Measurements from ENCODE around the gene DAB1.

DAB1 gene

DNA sequence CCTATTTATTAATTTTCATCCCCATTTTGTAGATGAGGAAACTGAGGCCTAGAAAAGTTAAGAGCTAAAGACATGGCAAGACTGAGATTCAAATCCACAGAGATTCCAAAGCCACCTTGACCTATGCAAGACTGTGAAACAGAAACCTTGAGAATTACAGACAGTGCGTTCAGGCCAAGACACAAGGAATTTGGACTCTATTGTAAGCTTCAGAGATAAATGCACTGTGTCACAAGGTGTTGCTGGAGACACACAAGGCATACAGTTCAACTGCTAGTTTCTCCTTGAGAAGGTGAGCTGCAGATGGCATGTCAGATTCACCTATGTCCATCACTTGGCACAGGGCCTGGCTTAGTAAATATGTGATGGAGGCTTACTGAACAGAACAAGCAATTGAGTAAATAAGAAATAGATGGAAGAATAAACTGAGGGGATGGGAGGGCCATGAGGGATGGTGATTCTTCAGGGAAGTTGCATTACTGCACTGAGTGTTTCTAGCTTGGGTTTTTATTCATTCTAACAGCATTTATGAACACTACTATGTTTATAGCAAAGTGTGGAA, 215.0 kb downstream of the DAB1 start:
- no peak for DNase-seq

DNA sequence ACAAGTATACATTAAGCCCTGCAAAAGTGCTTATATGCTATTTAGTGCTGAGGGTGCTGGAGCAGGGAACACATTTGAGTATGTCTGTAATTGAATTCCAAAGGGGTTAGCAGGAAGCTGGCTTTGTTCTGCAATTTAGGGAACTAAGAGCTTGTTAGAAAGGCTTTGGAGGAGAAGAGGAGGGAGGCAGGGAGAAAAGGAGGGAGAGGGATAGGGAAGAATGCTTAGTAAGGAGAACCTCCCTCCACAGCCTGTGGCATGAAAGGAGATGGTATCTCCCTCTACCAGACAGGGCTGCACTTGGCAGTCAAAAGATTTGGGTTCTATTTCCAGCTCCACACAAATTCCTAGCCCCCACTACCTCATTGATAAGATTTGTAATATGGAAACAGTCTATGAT, 217.8 kb downstream of the DAB1 start:
- no peak for DNase-seq

DNA sequence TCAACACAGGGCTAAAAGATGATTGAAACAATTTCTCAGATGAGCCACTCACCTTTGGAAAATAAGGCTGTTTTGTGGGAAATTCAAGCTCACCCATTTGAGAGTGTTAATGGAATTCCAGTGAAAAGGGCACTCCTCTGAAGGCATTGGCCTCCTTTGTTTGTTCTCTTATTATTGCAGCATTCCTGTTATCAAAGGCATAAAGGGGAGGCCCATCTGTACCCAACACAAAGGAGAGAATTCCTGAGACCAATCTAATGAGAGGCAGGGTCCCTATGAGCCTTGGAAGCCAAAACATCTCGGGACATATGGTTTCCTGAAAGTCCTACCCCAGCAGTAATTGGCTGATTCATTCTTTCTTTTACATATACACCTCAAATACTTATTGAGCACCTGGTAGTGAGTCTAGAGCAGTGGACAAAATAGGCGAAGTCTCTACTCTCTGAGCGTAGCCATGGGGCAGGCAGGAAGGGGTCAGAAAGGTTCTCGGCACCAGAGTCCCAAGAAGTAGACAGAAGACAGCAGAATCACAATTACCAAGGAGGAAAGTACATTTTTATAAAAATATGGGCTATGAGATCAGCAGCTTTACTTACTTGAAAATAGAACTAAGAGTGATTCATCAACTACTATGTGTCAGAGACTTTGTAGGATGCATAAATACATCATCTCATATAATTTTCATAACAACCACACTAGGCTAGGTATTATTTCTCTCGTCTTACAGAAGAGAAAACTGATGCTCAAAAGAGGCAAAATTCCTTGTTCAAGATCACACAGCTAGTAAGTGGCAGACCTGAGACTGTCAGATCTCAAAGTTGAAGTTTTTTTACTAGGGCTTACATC, 218.7 kb downstream of the DAB1 start:
- DNase-seq = no peak

DNA sequence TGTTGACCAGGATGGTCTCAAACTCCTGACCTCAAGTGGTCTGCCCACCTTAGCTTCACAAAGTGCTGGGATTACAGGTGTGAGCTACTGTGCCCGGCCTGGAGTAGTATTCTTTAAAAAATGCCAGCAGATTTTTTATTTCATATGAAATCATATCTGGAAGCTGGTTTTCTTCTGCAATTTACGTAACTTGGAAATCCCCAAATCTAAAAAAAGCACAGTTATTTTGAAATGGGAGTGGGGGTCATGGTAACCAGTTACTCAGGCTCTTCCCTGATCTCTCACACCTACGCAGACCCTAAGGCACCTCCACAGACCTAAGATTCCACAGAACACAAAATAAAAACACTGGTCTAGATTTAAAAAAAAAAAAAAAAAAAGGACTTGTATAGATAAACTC, 219.8 kb downstream of the DAB1 start:
- no peak for DNase-seq

DNA sequence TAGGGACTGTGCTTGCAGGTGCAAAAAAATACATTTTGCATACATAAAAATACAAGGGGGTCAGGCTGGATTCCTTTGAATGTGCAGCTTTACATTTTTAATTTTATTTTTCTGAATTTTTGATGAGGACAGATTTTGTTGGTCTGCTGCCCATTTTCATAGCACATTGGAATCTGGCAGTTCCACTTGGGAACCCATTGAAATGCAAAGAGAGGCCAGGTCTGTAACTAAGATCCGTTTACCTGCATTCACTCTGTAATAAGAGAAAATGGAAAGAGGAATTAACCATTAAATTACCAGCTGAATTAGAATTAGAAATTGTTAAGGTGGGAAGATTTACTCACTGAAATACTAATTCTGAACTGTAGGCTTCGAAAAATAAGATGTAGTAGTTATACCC, 221.6 kb downstream of the DAB1 start:
- DNase-seq = no peak

DNA sequence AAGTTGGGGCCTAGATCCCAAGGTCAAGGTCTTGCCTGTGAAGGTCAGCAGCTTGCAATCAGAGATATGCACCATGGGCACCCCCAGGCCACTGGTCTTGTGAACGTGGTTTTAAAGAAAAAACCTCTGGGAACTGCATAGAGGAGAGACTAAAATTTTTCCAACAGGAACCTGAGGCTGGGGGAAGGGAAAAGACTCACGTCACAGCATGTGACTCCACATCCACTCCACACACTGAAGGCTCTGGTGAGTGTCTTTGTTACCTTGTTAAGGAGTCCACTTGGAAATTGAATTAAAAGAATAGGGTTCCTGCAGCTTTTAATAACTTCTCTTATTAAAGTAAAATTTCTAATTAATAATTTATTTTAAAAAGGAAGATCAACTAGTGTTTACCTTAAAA, 224.9 kb downstream of the DAB1 start:
- no peak for DNase-seq

DNA sequence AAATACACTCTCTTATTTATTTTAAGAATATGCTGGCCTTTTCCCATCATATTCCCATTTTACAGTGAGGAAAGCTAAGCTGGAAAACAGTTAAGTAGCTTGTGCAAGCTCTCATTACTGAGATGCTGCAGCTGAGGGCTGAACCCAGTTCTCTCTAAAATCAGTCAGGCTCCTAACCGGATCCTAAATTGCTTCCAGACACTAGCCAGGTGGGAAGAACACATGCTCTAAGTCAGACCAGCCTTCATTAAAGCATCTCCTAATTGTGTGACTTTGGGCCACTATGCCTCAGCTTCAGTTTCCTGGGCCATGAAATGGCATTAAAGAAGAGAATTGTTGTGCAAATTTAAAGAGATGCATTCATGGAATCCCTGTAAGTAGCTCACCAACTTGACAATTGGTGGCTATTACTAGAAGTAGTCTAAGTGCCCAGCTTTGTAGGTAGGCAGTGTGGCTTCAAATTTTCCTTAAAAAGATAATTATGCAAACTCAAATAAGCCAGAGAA, 228.4 kb downstream of the DAB1 start:
- no peak for DNase-seq

DNA sequence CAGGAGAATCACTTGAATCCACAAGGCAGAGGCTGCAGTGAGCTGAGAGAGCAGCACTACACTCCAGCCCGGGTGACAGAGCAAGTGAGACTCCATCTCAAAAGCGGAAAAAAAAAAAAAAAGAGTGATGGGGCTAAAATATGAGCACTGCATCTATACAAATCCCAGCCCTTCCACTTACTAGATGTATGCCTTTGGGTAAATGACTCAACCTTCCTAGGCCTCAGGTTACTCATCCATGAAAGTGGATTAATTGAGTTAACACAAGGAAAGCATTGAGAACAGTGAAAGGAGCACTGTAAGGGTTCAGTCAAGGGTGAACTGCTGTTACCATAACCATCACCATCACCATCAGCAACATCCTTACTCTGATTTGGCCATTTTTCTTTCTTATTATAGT, 231.6 kb downstream of the DAB1 start:
- DNase-seq = no peak

DNA sequence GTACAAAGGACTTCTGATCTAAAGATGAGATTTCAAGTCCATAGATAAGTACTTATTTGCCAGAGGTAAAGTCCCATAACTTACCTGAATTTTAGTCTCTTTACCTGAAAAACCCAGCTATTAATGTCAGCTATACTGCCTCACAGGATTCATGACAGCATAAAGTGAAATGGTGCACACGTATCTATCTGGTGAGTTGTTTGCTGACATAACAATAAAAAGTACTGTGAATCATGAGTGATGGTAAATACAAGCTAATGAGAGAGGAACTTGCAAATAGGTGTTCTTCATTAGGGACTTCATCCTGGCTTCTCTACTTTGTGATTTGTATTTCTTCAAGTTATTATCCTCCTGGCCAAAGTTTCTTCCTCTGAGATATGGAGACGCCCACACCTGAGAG, 233.0 kb downstream of the DAB1 start:
- DNase-seq = no peak

DNA sequence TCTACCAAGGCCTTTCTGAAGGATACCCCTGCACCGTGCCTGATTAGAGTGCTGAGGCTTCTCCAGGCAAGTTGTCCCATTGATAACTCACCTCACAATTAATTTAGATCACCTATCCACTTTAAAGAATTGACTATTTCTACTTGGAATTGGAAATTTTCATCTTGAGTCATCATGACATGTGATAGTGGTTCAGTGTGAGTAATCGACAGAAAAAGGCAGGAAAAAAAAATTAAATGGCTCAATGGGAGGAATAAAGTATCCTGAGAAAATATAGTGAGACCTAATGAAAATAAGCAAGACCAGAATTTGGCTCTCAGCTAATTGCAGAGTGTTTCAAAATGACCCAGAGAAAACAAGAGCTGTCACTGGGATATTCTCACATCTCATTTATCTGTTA, 235.7 kb downstream of the DAB1 start:
- no peak for DNase-seq

DNA sequence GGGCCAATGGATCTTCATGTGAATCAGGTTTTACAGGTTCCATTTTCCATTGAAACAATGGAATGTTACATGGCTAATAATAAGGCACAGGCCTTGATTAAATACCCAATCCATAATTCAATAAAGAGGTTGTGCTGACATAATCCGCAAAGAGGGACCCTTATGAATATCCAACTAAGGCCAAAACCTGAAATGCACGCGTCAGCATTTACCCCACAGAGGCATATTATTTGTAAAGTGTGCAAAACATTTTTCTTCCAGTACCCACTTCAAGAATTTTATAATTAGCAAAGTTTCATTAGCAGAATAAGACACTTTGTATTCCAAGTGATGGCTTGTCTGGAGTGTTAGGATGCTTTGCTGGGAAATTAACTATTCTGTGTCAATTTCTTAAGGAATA, 237.4 kb downstream of the DAB1 start:
- no peak for DNase-seq

DNA sequence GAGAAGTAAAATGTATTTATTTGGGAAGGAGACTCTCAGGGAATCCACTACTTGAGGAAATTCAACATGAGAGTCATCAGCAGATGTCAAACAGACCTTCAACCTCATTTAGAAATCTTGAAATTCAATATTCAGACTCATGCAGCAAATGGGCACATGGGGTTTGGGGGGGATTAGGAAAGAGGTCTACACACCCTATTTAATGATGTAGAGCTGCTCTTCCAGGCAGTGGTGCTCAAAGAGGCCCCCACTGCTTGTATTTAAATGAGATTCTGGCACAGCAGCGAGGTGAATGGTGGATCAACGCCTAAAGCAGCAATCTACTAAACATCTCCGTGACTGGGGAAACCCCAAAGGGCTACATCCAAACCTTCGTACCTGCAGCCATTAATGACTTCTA, 244.9 kb downstream of the DAB1 start:
- no peak for DNase-seq

DNA sequence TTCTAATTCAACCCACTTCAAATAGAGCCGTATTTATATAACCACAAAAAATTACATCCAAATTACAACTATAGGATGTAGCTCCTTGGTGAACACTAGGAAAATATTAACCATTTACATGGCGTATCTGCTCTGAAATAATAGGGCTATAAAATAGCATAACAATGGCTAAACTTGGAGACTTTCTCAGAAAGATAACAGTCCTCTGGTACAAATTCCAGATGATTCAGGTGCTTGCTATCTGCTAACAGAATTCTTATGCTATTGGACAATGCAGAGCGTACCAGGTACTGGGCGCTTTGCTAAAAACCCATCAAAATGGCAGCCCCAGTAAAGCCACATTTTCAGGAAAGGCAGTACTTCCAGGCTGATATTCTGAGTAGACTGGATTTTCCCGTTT, 248.4 kb downstream of the DAB1 start:
- no peak for DNase-seq

DNA sequence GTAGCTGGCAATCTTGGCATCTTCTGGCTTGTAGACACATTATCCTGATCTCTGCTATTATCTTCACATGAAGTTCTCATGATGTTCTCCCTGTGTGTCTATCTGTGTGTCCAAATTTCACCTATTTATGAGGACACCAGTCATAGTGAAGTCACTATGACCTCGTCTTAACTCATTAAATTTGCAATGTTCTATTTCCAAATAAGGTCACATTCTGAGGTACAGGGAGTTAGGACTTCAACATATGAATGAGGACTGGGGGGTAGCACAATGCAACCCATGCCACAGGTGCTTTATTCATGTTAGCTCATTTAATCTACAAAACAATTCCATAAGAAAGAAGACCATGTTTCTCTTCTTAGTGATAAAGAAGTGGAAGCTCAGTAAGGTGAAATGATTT, 251.8 kb downstream of the DAB1 start:
- DNase-seq = no peak

DNA sequence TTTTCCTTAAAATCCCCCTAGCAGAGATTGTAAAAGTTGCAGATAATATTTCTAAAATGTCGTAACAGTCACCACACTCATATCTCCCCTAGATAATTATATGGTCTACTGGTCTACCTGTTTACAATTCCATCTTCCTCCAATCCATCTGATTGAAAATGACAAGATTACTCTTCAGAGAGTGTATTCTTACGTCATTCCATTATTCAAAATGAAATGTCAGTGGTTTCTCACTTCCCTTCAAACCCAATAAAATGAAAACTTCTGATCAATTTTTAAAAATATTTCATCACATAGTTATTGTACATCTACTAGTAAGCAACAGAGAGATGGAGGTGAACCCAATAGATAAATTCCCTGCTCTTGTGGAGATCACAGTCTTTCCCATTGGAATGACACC, 255.9 kb downstream of the DAB1 start:
- DNase-seq = no peak

DNA sequence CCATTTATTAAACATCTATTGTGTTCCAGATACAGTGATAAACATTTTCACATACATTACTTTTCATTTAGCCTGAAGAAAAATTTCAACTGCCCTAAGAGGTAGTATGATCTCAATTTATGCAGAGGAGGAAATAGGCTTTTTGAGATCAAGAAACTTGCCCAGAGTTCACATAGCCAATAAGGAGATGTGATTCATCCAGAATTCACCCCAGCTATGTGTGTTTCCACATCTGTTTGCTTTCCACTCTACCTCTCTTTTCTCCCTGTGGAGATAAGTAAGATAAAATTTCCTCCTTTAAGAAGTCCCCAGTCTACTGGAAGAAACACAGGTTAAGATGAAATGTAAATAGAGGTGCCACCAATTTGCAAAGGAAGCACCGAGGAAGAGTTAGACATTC, 258.3 kb downstream of the DAB1 start:
- no peak for DNase-seq

DNA sequence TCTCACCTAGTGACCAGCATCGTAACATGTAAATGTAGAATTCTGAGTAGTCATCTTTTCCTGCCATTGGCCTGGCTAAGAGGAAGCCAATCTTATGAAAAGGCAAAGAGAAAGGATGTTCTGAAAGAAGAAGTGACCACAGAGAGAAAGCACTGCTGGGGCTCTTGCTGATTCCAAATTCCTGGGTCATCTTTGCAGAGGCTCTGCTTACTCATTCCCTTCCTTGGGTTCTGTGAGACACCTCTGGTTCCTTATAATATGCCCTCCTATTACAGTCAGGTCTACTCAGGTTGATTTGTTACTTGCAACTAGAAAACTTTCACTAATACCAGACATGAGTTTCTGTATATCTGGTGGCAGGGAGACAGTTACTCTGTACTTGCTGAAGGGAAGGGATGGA, 259.3 kb downstream of the DAB1 start:
- DNase-seq = no peak

DNA sequence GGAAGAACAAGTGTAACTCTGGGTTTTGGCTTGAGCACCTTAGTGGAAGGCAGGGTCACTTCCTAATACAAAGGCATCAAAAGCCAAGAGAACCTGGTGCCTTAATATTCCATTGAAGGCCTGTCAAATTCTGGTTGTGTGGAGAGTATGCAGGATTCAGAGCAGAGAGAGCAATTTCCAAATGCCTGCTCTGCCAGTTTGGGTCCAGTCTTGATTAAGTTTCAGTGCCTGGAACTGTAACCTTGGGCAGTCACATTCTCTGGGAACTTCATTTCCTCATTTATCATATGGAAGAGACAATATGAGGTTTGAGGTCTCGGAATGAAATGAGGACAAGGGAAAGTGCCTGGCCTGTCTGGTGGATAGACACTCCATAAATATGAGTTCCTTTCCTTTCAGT, 260.1 kb downstream of the DAB1 start:
- no peak for DNase-seq

DNA sequence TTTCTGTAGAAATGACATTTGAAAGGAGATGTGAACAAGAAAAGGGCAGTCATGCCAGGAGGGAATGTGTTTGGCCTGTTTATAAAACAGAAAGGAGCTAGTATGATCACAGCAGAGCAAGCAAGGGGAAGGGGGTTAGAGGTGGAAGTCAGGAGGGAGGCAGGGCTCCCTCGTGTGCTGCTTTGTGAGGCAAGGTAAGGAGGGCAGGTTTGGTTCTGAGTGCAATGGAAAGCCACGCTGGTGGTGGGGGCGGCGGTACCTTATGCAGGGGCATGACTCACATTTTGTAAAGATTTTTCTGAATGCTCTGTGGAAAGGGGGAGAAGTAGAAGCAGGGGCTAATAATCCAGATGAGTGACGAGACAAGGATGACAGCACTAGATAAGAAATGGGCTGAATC, 260.5 kb downstream of the DAB1 start:
- no peak for DNase-seq

DNA sequence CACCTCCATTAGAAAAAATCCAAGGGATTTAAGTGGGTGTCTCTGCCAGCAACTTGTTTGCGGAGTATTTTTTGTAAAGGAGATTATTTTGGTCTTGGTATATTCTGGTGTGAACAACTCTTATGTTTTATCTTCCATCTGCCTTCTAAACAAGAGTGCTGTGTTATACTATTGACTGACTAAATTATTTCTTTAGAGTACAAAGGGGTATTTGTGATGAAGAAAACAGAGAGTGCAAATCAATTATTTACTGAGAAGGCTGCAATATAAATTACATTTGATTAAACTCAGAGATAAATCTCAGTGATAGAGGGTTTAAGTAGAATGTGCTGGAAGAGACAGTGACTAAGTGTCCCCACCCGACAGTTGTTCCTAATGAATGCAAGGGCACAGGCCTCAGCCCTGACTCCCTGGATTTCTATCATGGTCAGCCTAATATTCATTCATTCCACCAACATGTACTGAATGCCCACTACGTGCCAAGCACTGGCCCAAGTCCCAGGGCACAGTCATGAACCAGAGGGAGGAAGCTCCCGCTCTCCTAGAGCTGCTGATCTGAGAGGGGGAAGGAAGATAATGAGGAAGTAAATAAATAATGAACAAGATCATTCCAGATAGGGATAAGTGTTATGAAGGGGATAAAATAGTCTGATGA, 261.1 kb downstream of the DAB1 start:
- DNase-seq = no peak

DNA sequence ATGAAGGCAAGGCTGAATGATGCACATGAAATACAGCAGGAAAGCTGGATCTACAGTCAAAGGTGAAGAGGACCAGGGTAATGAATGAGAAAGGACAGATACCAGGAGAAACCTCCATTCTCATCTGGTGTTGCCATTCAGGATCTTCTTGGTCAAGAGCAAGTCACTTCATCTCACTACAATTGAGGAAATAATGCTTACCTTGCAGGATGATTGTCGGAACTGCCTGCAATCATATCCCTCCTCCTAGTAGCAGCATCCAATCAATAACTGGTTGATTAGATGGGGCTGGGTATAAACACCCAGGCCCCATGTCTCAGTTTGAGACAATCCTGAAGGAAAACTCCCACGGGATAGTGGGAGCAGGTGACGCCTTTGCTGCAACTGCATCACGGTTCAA, 263.3 kb downstream of the DAB1 start:
- DNase-seq = no peak

DNA sequence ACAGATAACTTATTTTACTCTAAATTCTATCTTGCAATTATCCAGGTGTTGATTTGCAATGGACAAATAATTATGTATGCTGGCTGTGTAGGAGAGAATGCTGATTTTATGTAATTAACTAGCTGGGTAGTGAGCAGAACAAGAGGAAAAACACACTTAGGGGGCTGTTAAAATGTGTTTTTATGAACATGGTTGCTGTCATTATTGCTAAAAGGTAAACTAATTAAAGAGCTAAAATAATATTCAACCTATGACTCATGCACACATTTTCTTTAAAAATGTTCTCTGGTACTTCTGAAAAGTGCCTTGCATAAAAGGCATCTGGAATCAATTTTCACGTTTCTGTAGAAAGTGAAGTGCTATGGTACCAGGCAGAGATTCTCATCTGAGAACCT, 265.3 kb downstream of the DAB1 start:
- no peak for DNase-seq

DNA sequence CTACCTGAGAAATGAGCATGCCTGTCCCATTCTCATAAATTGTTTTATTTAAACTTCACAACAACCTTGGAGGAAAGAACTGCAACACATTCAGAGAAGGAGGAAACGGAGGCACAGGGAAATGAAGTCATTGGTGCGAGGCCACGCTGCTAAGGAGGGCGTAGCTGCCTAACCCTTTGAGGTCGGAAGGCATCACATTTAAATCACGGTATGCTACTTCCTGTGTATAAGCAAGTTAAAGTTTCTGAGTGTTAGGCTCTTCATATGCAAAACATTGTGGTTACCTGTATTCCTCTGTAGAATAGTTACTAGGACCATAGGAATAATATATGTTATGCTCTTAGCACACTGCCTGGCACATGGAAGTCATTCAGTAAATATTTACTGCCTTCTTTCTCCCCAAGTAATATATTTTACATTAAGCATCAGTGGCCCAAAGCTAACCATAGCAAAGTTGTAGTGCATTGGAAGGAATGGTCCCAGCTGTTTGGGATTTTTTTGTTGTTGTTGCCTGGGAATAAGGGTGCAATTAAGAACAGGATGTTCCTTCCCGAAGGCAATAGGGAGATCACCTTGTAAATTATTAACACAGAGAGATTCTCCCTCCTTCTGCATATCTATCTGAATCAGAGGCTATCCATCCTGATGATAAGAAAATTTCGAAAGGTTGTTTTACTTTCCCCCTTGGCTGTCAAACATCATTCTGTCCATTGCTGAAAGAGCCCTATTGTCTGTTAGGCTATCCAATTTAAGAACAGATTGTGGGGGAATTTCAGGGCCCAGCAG, 265.8 kb downstream of the DAB1 start:
- no peak for DNase-seq

DNA sequence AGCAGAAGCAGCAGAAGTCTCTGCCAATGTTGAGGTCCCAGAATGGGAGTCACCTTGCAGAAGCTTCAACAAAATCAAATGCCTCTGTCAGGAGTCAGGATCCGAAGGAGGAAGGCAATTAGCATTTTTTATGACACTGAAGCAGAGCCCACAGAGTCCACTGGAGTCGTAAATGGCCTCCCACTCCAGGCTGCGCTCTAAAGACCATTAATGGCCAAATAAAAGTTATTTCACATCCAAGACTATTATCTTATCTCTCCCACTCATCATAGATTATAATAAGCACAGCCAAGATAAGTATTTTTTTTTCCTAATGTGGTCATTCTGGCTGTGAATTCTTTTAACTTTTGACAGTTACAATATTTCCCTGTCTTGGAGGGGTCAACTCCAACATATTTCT, 267.0 kb downstream of the DAB1 start:
- DNase-seq = no peak
